Measurements from ENCODE around the gene DBR1. TPM values are rescaled to one million over a fixed set of nuclear protein-coding genes. Genes with fewer than 3 reads are reported as not detected.

DBR1 gene
- total RNA-seq, 1 donor from 2014 or later: 5.6 TPM

DNA sequence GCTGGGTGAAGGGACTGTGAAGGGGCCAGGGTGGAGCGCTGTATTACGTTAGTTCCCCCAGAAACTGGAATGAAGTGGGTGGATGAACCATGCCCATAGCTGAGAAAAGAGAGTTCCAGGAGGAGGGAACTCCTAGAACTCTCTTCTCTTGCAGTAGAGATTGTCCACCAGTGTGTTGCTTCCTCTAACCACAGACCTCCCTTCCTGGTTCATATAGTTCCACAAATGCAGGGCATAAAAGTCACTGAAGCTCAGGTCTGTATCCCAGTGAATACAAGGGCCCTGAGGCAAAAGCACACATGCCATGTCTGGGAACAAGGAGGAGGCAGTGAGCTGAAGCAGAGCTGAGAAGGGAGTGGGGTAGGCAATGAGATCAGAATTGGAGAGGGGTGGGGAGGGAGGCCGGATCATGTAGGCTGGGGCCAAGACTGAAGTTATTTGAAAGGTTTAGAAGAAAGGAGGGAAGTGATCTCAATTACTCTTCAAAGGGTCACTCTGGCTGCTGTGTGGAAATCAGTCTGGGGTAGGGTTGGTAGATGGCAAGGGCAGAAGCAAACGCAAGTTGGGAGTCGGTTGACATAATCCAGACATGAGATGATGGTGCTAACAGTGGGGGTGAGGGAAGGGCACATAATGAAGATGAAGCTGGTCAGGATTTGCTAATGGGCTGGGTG is 49.0 kb downstream of the DBR1 start:
- ATAC-seq (peak; percentile 49), DNase-seq (ENCODE audit: low spot score) (no peak)

DNA sequence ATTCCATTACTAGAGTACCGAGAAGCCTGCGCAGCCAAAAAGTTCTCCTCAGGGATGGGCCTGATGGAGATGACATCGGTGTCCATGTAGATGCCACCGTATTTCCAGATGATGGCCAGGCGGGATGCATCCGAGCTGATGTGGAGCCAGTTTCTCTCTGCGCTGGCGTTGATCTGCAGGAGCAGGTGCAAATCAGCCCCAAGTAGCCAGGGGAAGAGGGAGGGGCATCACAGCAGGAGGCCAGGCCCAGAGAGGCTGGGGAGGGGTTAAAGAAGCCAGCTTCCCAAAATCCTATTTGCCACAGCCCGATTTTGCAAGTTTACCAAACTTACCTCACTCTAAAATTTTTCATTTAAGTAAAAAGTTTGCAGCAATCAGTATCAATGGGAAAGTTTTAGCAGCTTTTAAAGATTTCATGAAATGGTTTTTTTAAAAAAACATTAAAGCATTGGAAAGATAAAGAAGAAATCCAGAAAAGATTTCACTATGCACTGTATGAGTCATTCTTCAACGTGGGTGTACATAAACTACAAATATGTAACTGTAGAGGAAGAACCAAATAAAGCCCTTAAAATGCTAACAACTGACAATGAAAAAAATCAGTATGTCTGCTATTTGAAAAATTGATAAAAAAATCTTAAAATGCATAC is 49.9 kb downstream of the DBR1 start:
- DNase-seq (ENCODE audit: low spot score) (no peak), ATAC-seq (no peak)

DNA sequence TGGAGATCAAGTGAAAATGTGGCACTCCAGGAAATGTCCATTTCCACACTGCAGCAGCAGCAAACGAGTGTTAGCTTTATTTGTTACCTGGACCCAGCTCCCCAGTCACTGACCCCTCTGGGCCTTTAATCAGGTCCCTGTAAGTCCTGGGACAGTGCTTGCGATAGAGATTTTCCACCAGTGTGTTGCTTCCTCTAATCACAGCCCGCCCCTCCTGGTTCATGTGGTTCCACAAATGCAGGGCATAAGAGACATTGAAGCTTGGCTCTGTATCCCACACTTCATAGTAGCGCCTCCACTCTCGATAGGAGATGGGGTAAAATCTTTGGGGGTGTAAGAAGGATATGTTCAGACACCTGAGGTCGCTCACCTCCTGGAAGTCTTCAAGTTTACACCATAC is 50.5 kb downstream of the DBR1 start:
- ATAC-seq: peak; percentile 21
- DNase-seq (ENCODE audit: low spot score): no peak

DNA sequence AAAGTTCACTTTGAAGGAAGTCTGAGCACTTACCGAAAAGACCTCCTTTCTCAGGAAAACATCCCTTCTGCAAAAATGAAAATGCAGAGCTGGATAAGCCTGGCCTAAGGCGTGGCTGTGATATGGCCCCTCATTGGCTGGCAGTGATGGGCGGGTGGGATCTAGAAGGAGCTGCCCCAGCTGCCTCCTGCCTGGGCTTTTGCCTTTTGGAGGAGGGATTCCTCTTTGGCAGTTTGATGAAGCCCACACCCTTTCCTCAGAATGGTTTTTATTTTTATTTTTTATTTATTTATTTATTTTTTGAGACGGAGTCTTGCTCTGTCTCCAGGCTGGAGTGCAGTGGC is 55.3 kb downstream of the DBR1 start:
- DNase-seq (ENCODE audit: low spot score) (no peak), ATAC-seq (no peak)

DNA sequence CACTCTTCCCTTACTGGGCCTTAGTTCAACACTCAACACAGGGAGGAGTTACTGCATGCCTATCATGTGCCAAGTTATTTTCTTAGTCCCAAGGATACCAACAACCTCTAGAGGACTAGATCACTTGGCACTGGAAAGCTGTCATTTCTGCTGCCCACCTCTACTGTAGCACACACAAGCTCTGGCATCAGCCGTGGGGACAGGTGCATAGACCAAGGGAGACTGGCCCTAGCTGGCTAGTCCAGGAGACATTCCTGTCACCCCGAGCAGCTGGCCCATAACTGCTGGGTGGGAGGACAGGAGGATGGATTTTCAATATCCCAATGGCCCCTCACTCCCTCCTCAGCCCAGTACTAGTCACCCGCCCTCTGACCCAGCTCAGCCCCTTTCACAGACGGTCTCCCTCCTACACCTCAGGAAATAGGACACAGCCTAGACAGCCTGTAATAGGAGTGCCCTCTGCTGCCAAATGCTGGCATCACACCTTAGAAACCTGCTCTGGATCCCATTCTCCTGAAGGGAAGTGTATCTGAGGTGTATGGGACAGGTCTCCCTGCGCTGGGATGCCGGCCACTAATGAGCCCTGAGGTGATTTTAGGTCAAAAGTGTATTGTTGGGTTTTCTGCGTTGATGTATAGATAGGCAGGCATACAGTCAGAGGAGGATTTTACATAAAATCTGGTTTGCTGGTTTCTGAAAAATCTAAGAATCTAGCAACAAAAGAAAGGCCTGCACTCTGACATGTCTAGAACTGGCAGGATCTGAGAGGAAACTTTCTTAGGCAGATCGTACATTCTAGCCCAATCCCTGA is 55.9 kb downstream of the DBR1 start:
- DNase-seq (ENCODE audit: low spot score) (peak; percentile 73), ATAC-seq (peak; percentile 86)

DNA sequence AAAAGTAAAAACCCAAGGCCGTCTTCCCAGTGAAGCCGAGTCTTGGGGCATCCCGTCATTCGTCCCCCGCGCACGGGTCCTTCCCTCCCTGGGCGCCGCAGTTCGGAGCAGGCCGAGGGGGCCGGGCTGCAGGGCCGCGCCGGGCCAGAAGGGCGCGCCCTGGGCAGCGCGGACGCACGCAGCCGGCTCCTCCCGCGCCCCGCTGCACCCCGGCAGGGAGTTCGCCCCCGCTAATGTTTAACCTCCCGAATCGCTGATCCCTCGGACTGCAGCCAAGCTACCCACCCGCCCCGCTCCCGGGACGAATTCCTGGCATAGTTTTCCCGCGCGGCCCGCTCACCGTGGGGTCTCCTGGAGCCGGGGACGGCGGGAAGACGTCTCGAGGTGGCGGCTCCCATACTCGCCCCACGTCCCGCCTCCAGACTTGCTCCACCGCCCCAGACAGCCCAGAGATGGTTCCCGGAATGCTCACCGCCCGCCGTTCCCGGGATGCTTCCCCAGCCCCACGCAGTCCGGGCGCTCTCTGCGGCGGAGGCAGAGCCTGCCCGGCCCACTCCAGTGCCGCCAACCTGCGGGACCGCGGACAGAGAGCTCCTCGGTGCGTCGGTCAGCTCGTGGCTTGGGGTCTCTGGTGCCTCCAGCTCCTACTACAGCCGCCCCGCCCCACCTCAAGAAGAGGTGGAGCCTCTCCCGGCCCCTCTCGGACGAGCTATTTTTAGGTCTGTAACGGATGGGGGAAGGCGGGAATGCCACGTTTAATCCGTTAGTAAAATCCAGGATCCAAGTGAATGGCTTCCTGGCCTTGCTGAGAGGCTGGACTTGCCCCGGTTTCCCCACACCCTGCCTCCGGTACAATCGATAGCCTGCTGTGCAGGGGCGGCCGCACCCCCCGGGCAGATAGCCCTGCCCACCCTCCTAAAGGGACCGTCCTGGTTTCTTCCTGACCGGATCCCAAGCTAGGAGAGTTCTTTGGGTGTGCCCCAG is 59.4 kb downstream of the DBR1 start, which contains the start of gene DZIP1L:
TSS of gene DZIP1L (minus strand) at position 621 of the 984 bp plus-strand sequence. CDS start 11,637 bp downstream, outside the sequence.
- ATAC-seq (peak; percentile 89), DNase-seq (ENCODE audit: low spot score) (peak; percentile 48)

DNA sequence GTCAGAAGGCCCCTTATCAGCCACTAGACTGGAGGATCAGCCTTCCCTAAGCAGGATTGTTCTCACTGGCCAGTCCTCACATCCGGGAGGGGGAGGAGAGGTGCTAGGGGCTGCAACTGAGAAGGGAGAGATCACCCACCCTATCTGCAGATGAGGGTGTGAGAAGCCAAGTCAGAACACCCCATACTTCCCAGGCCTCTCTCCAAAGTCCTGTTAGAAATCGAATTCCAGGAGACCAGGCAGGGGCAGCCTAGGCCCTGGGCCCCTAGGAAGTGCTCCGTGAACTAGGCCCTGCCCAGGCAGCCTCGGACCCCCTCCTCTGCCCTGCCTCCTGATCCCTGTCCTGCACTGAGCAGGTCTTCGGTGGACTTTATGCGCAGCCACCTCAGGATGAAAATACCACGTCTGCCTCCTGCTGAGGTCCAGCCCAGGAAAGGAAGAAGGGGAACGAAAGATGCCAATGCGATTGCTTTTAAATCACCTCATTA is 60.2 kb downstream of the DBR1 start:
- no peak for ATAC-seq
- no peak for DNase-seq (ENCODE audit: low spot score)

DNA sequence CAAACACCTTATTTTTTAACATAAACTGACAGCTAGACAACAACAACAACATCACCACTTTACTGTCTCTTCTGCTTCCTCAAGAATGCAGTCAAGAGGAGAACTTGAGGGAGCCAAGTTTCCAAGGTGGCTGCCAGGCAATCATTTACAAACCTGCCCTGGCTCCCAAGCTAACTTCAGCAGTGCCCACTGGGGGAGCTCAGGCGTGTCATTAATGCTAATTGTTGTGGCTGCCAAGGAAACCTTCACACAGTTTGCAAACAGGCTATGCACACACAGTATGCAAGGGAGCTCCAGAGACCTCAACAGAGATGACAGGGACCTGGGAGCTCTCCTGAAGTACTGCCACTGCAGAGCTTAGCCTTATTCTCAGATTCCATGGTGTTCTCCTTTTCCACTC is 61.4 kb downstream of the DBR1 start:
- no peak for DNase-seq (ENCODE audit: low spot score)
- no peak for ATAC-seq

DNA sequence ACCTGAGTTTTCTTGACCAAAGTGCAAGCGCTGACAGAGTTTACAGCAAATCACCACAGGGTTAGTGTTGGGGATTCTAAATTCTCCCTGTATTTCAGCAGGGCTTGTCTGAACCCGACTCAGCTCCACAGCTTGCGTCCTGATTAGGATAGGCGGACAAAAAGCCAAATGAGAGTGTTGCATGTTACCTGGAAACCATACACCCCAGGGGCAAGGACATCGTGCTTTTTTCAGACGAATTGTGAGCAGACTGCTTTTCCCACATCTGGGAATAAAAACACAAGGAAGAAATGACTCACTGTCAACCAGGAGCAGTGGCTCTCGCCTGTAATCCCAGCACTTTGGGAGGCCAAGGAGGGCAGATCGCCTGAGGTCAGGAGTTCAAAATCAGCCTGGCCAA is 62.4 kb downstream of the DBR1 start:
- DNase-seq (ENCODE audit: low spot score): no peak
- no peak for ATAC-seq

Other genes with a start within 250 kb of the DBR1 start
- 0.23 TPM for gene CLDN18, start 164.8 kb downstream of the DBR1 start, total RNA-seq
- gene DZIP1L, start 59.3 kb downstream of the DBR1 start, total RNA-seq: 1.6 TPM
- not detected for gene A4GNT, start 42.5 kb downstream of the DBR1 start, total RNA-seq
- 14.0 TPM for gene ARMC8, start 12.4 kb upstream of the DBR1 start, total RNA-seq
- not detected for gene NME9, start 154.9 kb upstream of the DBR1 start, total RNA-seq
- 6.1 TPM for gene MRAS, start 173.7 kb upstream of the DBR1 start, total RNA-seq